ENCODE measurements around the gene ADIPOR1.
"Not testable (repeated sequence)": the region's sequence is repeated elsewhere in the genome, so short reads cannot be mapped to it uniquely, and the experiment has no call there.

Gene ADIPOR1

DNA sequence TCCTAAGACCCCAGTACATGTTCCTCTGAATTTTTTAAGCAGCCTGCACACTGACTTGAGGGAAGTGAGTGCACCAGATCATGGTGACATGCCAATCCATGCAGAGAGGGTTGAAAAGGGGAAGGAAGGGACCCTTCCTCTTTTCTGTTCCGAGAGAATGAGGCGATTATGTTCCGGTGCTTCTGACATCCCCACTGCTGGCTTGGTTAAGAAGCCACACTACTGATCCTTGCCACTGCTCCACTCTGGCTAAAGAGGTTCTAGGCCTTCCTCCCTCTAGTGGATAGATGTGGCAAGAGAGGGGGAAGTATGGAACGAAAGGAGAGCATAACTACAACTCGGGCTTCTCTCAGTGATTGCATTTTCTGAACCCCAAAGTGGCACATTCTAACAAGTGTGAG, 10.8 kb upstream of the ADIPOR1 start:
- no peak for FAIRE-seq

DNA sequence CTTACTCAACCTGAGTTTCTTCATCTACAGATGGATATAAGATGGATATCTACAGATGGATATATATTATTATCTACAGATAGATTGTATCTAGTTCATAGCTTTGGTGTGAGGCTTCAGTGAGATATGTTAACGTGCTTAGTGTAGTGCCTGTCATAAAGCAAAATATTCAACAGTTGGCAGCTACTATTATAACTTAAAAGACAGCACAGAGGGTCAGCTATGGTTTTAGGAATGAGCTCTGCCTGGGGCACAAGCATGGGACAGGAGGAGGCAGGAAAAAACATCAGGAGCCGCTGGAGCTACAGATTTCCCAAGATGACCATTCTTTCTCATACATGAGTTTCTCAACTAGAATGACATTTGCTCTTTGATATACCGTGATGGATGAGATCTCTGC, 10.2 kb upstream of the ADIPOR1 start:
- no peak for FAIRE-seq

DNA sequence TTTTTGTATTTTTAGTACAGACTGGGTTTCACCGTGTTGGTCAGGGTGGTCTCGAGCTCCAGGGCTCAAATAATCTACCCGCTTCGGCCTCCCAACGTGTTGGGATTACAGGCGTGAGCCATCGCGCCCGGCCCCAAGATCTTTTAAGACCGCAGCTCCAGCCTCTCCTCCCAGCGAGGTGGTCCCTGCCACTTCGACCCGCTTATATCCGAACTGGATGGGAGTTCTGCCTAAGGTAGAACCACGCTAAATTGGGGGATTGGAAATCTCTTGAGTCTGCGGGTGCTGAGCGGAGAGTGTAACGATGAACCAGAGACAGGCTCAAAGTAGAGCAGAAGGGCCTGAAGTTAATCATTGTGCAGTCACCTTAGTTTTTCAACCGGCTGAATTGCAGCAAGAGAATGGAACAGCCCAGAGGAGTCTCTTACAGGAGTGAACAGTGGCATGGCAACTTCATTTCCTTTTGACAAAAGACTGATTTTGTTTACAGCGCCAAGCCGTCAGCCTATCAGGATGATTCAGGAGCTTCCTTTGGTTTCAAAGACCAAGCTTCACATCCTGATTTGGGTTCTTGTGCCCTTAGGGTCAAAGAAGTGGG, 9.7 kb upstream of the ADIPOR1 start:
- FAIRE-seq, result no peak

DNA sequence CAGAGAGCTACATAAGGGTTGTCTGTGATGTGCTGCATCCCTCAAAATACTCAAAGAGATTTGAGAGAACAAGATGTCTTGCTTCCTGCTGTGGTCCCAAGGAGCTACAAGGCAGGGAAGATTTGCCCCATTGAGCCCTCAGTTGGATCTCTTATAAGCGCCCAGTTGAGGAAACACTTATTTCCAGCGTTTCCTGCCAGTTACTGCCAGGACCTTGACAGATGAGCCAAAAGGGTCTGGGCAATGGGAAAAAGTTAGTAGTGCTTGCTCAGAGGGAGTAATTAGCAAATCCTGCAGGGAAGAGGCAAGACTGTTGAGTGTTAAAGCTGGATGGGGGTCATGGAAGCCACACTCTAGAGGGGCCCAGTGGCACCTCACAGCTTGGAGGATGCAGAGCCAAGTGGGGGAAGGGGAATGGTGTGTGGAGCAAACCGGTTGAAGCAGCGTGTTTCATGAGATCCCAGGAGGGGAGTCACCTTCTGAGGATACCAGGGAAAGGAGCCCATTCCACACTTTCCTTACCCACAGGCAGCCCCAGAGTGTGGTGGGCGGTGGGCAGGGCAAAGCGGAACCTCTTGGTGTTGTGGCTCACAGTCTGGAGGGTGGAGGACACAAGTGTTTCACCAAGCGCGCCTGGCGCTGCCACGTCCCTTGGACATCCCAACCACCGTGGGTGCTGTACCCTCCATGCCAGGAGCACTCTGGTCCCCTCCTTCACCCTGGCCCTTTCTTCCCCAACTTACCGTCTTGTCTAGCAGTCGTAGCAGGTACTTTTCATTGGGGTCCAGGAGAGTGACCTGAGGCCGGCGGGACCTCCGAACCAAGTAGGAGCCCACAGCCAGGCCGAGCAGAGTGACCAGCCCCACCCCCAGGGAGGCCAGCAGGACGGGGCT, 8.1 kb upstream of the ADIPOR1 start:
- FAIRE-seq, result no peak

DNA sequence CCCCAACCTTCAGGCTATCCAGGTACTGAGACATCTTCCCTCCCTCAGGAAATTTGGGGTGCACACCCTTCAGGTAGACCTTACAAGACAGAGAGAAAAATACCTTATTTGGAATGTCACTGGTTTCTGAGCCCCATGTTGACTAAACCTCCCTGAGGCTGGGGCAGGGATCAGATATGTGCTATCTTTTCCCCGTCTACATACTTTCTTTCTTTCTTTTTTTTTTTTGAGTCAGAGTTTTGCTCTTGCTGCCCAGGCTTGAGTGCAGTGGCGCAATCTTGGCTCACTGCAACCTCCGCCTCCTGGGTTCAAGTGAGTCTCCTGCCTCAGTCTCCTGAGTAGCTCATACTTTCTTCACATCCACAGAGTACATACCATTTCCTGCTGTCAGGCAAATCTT, 7.3 kb upstream of the ADIPOR1 start:
- no peak for FAIRE-seq

DNA sequence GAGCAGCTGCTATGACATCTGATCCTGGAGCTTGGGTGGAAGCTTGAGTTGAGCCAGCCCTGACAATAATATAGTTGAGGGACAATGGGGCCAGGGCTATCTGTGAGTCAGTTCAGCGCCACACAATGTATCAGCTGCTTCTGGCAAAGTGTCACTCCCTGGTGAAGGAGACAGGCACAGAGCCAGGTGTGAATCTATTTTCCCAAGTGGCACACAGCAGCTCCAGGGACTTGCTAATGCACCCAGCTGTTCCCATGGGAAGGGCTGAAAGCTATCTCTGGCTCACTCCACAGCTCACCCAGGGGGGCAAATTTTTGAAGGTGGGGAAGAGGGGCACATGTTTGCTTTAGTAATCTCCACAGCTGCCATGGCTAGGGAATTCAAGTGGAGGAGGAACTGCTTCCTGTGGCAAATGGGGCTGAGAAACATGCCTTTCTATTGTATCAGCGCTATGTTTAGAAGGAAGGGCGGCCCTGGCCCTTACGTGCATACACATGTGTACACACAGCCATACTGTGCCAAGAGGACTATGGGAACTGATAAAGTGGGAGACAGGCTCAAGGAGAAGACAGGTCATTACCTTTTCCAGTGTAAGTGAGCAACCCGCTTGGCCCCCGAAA, 6.8 kb upstream of the ADIPOR1 start:
- no peak for FAIRE-seq

DNA sequence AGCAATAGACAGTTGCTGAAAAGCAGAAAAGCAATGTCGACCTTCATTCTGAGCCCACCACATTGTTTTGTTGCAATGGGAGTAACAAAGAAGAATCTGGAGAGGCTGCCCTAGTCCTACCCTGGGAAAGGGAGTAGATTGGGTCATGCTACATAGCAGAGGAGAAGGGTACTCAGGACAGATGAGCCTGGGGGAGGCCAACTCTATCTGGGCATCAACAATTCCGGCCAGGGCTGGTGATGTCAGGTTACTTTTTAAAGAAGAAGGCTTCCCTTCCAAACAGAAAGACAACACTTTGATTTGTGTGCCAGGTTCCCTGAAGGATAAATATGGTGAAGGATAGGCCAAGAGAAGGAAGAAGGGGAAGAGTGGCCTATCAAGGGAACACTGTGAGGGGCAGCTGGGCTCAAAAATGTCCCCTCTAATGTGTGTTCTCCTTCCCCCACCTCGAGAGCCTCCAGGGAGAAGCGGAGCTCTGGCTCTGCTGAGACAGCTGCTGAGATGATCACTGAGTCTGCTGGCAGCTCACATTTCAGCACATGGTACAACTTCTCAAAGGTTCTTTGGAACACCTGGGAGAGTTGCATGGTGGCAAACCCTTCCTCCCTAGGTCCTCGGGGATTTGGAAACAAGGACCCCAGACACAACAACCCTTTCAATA, 3.2 kb upstream of the ADIPOR1 start:
- FAIRE-seq, result no peak

DNA sequence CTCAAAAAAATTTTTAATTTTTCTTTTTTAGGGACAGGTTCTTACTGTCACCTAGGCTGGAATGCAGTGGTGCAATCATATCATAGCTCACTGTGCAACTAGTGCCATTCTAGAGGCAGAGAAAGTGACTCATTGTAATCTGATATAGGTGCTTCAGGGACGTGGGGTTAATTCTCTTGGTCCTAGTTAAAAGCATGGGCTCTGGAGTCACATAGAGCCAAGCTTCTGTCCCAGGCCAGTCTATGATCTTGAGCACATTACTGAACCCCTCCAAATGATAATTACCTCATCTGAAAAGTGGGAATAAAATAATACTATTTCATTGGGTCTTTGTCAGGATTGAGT, 1.1 kb upstream of the ADIPOR1 start:
- FAIRE-seq, result no peak

DNA sequence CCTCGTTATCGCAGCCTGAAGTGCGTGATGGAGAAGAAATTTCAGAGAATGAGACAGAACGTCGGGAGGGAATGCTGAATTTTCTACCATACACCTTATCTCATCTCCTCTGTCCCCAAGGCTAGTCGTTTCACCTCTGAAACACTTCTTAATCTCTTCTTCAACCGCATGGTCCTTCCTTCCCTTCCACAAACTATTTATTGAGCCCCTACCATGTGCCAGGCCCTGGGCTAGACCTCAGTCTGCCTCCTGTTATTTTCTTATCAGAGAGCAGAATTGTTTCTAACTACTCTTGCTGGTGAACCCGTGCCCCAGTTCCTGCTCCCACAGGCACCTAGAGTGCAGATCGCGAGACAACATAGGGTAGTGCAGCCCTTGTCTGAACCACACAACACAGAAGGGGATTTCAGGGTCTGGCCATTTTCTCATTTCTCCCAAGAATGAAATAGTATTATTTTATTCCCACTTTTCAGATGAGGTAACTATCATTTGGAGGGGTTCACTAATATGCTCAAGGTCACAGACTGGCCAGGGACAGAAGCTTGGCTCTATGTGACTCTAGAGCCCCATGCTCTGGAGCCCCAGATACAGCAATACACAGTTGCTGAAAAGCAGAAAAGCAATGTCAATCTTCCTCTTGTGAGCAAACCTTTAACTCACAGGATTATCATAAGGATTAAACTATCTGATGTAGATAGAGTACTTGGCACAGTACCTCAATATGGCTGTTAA, 598 bp upstream of the ADIPOR1 start:
- FAIRE-seq, result no peak

DNA sequence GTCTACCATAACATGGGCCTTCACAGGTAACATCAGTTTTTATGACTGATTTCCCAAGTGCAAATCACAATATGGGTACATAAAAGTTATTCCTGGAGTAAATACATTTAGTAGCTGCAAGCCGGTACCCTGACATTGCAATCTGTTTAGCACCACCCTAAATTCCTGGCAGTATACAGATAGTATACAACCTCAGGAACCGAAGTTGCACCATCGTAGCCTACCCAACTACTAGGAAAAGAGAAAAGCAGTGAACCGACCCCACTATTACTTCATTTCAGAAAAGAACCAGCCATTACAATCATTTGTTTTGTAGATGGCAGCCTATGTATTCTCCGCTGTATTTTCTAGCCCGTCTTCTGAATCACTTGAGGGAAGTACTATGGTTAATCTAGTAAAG, 1.1 kb downstream of the ADIPOR1 start:
- no peak for FAIRE-seq

DNA sequence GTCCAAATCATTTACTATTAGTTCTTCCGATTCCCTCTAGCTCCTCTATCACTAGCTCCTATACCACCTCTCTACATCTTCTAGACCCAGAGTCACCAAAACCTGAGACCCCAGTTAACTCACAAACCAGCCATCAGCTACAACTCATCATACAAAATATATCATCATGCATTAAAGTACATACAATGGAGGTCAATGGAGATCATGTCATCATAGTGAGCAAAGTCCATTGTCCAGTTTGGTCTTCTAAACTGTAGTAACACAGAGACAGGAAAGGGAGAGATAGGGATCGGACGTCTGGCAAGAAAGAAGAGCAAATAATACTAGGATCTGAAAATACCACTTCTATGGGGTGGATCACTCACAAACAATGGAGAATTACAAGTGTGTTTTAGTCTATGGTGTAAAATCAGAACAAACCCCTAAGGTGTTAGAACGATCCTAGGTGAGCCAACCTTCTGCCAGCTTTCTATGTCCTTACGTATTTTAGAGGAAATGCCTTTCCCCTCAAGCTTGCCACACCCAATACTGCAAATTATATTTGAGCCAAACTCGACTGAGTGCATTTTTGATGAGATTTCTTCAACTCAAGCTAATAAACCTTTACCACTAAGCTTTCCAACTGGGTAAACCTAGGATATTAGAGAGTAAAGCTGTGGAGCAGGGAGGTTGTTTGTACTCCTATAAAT, 3.9 kb downstream of the ADIPOR1 start:
- FAIRE-seq, result no peak

DNA sequence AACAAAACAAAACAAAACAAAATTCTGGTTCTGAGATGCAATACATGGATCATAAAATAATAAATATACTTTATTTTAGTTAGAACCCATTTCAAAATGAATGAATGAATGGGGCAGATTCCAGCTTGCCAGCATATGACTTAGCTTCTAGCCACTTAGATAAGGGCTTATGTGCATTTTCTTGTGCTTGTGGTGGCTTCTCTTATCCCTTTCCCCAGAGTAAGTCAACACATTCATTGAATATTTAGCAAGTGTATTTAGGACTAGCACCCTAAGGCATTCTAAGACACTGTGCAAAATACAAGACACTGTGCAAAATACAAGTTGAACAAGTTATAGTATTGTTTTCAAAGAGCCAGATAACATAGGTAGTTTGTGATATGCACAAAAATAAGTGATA, 4.7 kb downstream of the ADIPOR1 start:
- no peak for FAIRE-seq

DNA sequence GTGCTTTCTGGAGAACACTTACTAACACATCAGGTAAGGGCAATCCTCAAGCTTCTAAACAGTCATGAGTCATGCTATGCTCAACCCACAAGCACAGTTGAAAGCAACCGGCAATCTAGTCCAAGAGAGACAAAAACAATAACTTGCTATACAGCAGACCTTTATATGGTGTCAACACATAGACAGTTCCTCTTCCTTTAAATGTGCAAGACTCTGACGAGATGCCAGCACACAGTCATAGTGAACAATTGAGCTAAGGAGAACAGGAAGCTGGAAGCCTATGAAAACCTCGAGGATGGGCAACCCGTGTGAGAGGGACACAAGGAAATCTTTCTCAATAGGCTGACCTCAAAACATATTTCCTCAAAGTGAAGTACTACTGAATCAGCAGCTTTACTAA, 5.3 kb downstream of the ADIPOR1 start:
- FAIRE-seq, result no peak

DNA sequence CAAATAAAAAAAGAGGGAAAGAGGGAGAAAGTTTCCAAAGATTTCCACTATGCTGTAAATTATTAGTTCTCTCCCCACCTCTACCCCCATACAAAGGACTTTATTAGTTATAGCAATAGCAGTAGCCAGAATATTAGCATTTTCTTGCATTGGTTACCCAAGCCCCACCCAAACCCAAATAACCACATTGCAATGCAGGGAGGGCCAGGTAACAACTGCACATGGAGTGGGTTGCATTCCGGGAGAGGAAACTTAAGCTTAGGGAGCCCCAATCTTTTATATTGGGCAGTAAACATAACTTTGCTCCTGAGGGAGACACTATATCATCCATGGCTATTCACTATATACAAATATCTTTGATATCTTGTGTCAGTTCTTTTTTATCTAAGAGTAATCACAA, 6.0 kb downstream of the ADIPOR1 start:
- no peak for FAIRE-seq

DNA sequence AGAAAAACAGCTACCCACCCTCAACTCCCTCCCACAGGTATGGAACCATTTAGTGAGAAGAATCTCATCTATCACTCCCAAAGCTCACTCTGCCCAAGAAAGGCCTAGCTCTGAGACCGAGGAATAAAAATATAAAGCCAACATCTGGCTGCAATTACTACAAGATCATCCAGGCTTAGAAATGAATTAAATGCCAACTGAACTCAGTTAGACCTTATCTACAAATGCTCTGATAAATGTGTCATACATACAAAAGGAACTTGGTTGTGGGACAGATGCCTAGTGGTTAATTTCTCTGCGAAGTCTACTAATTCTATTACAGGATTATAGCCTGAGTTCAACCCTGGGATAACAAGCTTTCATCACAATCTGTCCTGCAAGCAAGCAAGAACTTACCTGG, 6.7 kb downstream of the ADIPOR1 start:
- no peak for FAIRE-seq

DNA sequence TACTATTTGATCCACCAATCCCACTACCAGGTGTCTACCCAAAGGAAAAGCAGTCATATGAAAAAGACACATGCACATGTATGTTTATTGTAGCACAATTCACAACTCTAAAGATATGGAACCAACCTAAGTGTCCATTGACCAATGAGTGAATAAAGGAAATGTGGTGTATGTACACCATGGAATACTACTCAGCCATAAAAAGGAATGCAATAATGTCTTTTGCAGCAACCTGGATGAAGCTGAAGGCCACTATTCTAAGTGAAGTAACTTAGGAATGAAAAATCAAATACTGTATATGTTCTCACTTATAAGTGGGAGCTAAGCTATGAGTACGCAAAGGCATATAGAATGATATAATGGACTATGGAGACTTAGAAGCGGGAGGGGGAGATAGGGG, 12.6 kb downstream of the ADIPOR1 start:
- FAIRE-seq, result no peak

DNA sequence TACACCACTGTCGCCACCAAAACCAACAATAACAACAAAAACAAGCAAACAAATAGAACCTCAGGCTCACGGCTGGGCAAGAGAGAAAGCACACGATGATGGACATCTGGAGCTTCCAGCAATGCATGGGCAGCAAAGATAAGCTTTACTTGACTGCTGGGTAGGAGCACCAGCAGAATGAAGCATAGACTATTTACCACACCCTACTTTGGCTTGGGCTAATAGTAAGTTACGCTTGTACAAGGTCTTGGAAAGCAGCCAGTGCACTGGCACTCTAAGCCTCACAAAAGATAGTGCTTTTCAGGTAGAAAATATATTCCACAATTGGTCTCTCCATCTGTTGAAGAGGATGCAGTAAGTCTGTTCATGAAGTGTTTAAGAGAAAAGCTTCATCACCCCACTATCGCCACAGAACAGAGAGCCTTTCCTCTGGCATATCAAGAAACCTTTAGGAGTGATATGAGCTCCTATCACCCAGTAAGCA, 13.6 kb downstream of the ADIPOR1 start:
- no peak for FAIRE-seq

DNA sequence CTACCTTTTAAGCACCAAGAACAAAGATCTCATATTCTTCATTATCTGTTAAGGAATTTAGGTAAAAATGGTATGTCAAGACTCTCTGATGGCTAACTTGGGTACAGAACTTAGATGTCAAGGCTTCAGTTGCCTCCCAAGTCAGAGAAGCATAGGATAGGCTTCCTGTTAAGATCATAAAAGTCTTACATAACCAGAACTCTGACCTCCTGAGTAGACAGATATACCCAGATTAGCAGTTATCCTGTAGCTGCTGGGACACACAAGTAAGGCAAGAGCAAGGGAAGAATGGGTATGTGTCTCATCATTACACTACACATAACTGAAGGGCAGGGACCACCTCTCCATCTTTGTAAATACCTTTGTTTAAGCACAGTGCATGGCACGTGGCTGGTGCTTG, 15.7 kb downstream of the ADIPOR1 start:
- FAIRE-seq, result no peak

DNA sequence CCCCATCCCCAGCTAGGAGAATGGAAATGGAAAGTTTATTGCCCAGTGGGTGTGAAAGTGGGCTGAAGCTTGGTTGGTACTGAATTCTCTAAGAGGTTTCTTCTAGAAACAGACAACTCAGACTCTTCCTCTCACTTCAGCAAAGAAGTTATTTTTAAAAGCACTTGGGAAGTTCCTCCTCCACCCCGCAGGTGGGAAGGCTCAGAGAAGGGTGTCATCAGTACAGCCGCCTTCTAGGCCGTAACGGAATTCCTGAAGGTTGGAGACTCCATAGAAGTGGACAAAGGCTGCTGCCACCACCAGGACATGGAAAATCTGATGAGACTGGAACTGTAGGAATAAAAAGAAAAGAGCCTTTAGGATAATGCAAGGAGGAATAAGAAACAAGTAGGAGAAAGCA, 16.7 kb downstream of the ADIPOR1 start:
- FAIRE-seq, result no peak

DNA sequence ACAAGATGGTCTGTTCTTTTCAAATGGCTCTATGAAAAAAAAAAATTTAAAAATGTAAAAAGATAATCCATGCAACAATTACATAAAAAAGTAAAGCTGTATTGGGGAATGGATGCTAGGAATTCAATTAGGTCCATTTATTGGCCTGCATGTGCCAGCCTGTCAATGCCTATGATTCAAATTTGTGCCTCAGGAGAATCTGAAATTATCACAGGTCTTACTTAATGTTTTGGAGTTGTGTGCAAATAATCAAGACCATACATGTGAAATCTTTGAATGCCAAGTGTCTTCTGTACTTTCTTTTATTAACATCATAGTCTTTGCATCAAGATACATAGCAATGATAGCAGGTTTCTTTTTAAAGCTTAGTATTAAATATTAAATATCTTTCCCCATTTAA, 17.6 kb downstream of the ADIPOR1 start:
- FAIRE-seq, result no peak

DNA sequence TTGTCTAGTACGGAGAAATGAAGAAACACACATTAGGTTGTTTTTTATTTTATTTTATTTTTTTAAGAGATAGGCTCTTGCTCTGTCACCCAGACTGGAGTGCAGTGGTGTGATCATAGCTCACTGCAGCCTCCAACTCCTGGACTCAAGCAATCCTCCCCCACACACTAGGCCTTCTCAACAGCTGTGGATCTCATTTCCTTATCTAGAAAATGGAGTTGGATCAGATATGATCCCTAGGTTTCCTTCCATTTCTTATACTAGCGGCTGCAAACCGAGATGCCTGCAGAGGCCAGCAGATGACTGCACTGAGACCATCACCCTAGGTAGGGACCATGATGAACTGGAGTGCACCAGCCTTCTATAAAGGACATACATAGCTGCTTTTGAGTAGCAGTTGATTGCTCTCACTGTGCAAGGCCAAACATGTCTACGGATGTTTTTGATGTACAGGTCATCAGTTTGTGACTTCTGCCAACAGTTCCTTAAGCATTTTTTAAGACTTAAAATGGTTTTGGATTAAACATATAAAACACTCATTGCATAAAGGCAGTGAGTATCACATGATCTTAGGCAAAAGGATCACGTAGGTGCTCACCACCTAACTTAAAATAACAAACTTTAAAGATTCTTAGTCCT, 19.7 kb downstream of the ADIPOR1 start:
- no peak for FAIRE-seq

DNA sequence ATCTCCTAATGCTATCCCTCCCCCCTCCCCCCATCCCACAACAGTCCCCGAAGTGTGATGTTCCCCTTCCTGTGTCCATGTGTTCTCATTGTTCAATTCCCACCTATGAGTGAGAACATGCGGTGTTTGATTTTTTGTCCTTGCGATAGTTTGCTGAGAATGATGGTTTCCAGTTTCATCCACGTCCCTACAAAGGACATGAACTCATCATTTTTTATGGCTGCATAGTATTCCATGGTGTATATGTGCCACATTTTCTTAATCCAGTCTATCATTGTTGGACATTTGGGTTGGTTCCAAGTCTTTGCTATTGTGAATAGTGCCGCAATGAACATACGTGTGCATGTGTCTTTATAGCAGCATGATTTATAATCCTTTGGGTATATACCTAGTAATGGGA, 21.7 kb downstream of the ADIPOR1 start:
- not testable (repeated sequence) for FAIRE-seq
